Fibroblast of peridontal ligament (primary cell): ENCODE data around the gene HTRA1.

Source experiments
- DNase-seq: peaks from one replicate; pipeline ENCODE4 v3.0.0-alpha.2; 2010; ENCODE audit errors: extremely low read depth

HTRA1 gene

GRCh38 chr10:122494833-122495232 is 33.5 kb downstream of the HTRA1 start:
- peak; percentile 89 for DNase-seq

DNA sequence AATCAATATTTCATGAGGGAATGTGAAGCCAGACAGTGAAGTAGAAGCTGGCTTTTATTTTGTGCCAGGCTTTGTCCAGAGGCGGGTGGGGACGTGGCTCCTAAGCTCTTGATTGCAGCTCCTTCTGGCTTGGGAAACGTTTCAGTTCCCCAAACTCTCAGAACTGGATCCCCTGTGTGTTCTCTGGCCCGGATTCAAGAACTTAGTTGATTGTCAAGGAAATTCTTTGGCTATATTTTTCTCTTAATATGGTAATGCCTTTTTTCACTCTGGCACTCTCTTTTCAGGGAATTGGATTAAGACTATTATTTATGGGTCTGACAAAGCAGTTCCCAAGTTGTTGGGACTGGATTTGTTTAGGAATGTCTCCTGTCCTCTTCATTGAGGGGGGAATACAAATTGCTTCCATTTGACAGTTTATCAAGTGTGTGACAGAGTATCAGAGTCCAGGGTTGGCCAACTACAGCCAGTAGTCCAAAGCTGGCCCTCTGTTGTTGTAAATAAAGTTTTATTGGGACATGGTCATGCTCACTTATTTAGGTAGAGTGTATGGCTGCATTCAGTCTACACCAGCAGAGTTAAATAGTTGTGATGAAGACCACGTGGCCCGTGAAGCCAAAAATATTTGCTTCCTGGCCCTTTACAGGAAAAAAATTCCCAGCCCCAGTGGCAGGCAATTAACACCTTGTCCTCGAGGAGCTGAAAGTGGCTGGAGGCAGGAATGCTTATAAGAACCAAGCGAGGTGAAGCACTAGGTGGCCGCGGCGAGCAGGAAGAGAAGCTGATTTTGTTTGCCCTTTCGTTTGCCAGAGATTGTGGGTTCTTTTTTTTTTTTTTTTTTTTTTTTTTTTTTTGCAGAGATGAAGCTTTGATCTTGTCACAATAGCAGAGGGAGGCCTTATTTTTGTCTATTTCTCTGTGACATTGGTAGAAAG is 34.3 kb downstream of the HTRA1 start:
- peak; percentile 97 for DNase-seq

DNA sequence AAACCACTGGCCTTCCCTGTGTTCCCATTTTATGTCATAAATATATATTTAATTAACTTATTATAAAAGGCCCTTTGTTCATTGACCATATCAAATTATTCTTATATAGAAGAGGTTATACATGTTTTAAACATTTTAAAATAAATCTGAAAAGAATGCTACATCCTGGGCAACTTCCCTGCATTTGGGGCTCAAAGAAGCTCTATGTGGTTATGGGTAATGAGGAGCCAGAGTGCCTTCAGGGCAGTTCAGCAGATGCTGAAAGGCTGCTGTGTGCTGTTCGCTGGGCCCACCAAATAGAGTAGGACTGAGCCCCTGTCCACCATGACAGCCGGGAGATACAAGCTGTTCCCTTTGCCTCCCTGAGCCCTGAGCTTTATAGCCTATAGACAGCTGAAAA is 35.9 kb downstream of the HTRA1 start:
- DNase-seq: no peak

DNA sequence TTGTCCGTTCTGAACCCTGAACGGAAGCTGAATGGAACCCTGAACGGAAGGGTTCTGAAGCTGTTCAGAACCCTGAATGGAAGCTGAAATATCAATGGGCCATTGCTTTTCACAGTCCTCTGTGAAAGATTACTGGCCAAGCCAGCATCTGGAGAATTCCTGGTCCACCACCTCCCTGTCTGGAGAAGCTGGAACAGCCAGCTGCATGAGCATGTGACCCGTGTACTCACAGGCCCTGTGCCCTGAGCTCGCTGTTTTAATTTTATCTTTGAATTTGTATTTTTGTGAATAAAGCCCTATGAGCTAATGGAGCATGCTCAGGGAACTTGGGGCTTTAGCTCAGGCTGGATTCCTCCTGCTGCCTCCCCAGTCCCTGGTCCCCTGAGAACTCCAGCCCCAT is 37.2 kb downstream of the HTRA1 start:
- no peak for DNase-seq

GRCh38 chr10:122499012-122499411 is 37.7 kb downstream of the HTRA1 start:
- no peak for DNase-seq

- peak; percentile 96 for DNase-seq
Measured at GRCh38 chr10:122499491-122499941, 38.2 kb downstream of the HTRA1 start.

DNA sequence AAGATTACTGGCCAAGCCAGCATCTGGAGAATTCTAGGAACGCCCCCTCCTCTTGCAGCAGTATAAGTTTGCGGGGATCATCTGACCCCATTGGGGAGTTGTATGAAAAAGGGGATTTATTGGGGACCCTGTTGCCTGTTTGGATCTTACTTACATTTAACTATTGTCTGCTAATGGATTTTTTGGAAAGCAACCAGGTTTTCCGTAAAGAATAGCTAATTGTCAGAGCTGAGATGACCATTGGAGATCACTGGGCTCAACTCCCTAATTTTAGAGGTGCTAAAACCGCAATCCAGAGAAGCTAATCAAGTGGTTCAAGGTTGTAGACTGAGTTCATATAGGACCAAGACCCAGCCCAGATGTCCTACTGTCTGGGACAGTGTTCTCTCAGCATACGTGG is 38.8 kb downstream of the HTRA1 start:
- DNase-seq: no peak

DNA sequence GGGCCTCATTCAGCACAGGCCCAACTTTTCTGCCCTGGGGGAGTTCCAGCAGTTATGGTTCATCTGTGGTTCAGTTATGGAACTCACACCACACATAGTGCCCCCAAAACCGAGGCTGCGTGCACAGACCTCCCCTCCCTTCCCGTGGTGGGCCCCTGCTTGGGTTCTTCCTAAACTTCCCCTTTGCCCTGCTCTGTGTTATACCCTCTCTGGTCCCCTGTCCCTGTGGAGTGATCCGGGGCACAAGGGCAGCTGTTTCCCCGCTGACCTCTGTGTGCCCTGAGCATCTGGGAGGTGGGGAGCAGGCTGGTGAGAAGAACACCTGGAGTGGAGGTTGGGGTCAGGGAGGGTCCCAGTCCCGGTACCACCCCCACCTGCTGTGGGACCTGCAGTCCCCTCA is 39.4 kb downstream of the HTRA1 start:
- no peak for DNase-seq

DNA sequence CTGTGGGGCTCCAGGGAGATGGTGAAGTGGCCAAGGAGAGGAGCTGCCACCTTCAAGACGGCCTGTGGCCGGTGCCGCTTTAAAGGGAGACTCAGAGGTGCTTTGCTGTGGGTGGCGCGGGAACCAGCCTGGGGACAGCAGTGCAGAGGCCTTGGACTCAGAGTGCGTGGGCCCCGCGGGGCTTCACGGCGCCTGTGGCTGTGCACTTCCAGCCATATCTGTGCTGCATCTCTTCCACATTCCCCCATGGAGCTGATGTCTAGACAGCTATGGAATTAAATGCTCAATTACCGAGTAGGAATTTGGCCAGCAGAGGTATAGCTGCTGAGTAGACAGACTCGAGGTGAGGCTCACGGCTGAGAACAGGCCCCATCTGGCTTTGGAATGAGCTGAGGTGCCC is 41.7 kb downstream of the HTRA1 start:
- no peak for DNase-seq

GRCh38 chr10:122503886-122504609 is 42.7 kb downstream of the HTRA1 start:
- DNase-seq: no peak

DNA sequence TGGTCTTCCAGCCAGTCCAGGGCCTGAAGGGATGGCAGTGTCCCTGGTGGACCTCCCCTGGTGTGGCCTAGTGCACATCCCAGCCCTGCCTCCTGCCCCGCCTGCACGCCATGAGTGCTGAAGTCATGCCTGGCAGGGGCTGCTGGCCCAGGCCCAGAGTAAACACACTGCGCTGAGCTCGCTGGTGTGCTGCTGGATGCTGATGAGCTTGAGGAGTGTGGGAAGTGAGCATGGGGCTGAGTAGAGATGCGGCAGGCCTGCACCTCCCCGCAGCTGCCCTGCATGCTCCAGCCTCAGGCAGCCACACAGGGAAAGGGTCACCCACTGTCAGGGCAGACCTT is 43.2 kb downstream of the HTRA1 start:
- peak; percentile 89 for DNase-seq

GRCh38 chr10:122505011-122505410 is 43.7 kb downstream of the HTRA1 start:
- DNase-seq: no peak

DNA sequence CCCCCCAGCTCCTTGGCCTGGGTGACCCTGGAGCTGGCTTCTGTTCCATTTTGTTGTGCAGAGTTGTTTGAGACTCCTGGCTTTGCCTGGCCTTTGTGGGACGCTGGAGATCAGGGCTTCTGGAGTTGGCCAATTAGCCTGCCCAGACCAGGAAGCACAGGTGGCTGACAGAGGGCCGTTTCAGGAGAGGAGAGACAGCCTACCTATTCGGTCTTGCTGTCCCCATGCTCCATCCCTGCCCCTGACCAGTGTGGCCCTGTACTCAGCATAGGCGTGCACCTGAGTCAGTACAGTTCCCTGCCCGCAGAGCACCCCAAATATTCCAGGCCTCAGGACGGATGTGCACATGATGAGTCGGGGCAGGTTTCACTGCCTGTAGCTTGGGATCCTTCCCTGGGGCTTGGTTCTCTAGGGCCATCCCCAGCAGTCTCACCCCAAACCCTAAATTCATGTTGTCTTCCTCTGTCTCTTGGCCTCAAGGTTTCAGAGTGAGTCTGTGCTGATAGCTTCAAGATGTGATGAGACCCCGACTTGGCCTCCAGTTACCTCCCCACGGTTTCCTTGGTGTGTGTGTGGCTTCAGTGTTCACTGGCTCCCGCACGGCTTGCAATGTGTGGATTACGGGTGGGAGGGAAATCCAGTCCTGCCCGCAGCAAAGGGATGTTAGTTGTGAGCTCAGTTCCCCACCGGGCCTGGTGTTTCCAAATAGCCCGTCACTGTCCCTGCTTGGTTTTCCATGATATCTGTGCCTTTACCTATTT is 44.7 kb downstream of the HTRA1 start:
- DNase-seq: no peak

DNA sequence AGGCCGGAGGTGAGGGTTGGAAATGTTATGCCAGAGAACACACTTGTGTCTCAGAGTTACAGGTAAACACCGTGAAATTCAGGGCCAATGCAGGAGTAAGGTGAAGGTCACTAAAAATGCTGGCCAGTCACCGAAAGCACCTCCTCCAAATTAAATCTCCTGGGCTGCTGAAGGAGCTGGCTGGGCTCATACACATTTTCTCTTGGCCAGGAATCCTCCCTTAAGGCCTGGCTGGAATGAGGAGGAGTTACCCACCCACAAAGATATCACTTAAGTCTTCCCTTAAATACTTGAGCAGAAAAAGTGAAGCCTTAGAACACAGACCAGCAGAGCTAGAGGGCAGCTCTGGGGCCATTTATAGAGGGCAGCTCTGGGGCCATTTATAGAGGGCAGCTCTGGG is 46.3 kb downstream of the HTRA1 start:
- DNase-seq: no peak

GRCh38 chr10:122508021-122508420 is 46.7 kb downstream of the HTRA1 start:
- no peak for DNase-seq

GRCh38 chr10:122509323-122509722 is 48.0 kb downstream of the HTRA1 start:
- no peak for DNase-seq

GRCh38 chr10:122510326-122510725 is 49.0 kb downstream of the HTRA1 start:
- no peak for DNase-seq

DNA sequence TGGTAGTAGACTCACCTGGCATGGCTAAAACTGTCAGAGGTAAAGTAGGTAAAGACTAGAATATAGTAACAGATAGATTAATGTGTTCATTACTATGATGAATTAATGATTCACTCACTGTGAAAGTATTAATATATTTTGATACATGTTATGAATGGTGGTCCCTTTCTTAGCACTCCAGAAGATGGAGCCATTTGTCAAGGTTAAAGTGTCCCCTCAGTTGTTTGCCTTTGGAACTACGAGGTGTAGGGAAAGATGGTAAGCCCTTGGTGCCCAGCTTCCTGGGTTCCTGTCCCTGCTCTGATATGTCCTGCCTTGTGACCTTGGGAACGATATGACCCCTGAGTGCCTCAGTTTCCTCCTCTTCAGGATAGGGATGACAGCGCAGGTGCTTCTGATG is 49.4 kb downstream of the HTRA1 start:
- no peak for DNase-seq

- DNase-seq: no peak
Measured at GRCh38 chr10:122513053-122513452, 51.7 kb downstream of the HTRA1 start.

DNA sequence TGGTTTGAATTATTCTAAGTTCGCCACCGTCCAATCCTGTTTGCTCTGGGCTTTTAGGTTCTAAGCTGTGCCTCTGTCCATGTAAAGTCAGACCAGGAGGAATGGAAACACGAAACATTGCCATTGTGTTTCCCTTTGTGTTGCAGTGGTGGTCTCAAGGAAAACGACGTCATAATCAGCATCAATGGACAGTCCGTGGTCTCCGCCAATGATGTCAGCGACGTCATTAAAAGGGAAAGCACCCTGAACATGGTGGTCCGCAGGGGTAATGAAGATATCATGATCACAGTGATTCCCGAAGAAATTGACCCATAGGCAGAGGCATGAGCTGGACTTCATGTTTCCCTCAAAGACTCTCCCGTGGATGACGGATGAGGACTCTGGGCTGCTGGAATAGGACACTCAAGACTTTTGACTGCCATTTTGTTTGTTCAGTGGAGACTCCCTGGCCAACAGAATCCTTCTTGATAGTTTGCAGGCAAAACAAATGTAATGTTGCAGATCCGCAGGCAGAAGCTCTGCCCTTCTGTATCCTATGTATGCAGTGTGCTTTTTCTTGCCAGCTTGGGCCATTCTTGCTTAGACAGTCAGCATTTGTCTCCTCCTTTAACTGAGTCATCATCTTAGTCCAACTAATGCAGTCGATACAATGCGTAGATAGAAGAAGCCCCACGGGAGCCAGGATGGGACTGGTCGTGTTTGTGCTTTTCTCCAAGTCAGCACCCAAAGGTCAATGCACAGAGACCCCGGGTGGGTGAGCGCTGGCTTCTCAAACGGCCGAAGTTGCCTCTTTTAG is 52.9 kb downstream of the HTRA1 start:
- DNase-seq: peak; percentile 48

GRCh38 chr10:122515022-122515424 is 53.7 kb downstream of the HTRA1 start:
- DNase-seq: no peak
